Progenitor cell of endocrine pancreas (in vitro differentiated cells): ENCODE results near the gene MAD1L1. TPM values are rescaled to one million over a fixed set of nuclear protein-coding genes. Genes with fewer than 3 reads are reported as not detected.

Source experiments
- DNase-seq: peaks from one replicate; pipeline ENCODE4 v3.0.0; 2021; ENCODE audit warnings: low spot score; ENCODE audit not compliant: unreplicated experiment
- H3K27ac Mint-ChIP-seq: 2 replicates; pipeline ENCODE4 v1.8.0; 2021; ENCODE audit warnings: mild to moderate bottlenecking, moderate library complexity, mixed read lengths
- H3K27me3 Mint-ChIP-seq: 2 replicates; pipeline ENCODE4 v1.8.0; 2021; ENCODE audit warnings: mixed read lengths
- H3K36me3 Mint-ChIP-seq: 2 replicates; pipeline ENCODE4 v1.8.0; 2022; ENCODE audit warnings: mixed read lengths; ENCODE audit not compliant: insufficient read depth
- H3K4me1 Mint-ChIP-seq: 2 replicates; pipeline ENCODE4 v1.8.0; 2021; ENCODE audit warnings: low read depth, mixed read lengths
- H3K4me3 Mint-ChIP-seq: 2 replicates; pipeline ENCODE4 v1.8.0; 2021; ENCODE audit warnings: low read depth, mild to moderate bottlenecking, moderate library complexity, mixed read lengths
- H3K9me3 Mint-ChIP-seq: 2 replicates; pipeline ENCODE4 v1.8.0; 2021; ENCODE audit warnings: low read depth, mixed read lengths
- CTCF ChIP-seq: fragments of 200-600 bp; sonication (generic); IDR thresholded peaks from one replicate; pipeline ENCODE4 v1.5.0; 2021; ENCODE audit warnings: antibody characterized with exemption, mild to moderate bottlenecking; ENCODE audit not compliant: unreplicated experiment
- total RNA-seq: library from RNA; stranded (reverse); gene quantifications from 2 replicates; pipeline ENCODE4 v1.2.1, GENCODE V29; 2021

Gene MAD1L1
- total RNA-seq, 1 donor from 2014 or later: 49.8 TPM

GRCh38 chr7:2149672-2150444, 82.9 kb downstream of the MAD1L1 start:
- Mint-ChIP-seq H3K36me3 (peaks cover 10% of the 10 kb centered on the region), H3K27me3 (no peaks in the 10 kb centered on the region), H3K4me3 (no peak overlapping the region), H3K4me1 (peaks cover 1% of the 10 kb centered on the region), H3K9me3 (no peaks in the 10 kb centered on the region), H3K27ac (peak overlapping the region; percentile 38)
- no peak for DNase-seq
- no peak for TF ChIP-seq CTCF

GRCh38 chr7:2148814-2149213, 83.9 kb downstream of the MAD1L1 start:
- no peak for TF ChIP-seq CTCF
- Mint-ChIP-seq H3K4me1 (peaks cover 1% of the 10 kb centered on the region), H3K27me3 (no peaks in the 10 kb centered on the region), H3K36me3 (peaks cover 7% of the 10 kb centered on the region), H3K4me3 (no peak overlapping the region), H3K27ac (no peak overlapping the region), H3K9me3 (no peaks in the 10 kb centered on the region)
- no peak for DNase-seq

- Mint-ChIP-seq H3K36me3 (peaks cover 7% of the 10 kb centered on the region), H3K4me1 (peaks cover 1% of the 10 kb centered on the region), H3K27ac (no peak overlapping the region), H3K27me3 (no peaks in the 10 kb centered on the region), H3K4me3 (no peak overlapping the region), H3K9me3 (no peaks in the 10 kb centered on the region)
- TF ChIP-seq CTCF: peak; percentile 12
- no peak for DNase-seq
Measured at GRCh38 chr7:2148189-2148588, 84.6 kb downstream of the MAD1L1 start.

GRCh38 chr7:2146676-2147472, 85.9 kb downstream of the MAD1L1 start:
- DNase-seq: no peak
- Mint-ChIP-seq H3K36me3 (peaks cover 6% of the 10 kb centered on the region), H3K27ac (peak overlapping the region; percentile 50), H3K4me3 (no peak overlapping the region), H3K4me1 (peaks cover 1% of the 10 kb centered on the region), H3K9me3 (no peaks in the 10 kb centered on the region), H3K27me3 (no peaks in the 10 kb centered on the region)
- no peak for TF ChIP-seq CTCF

DNA sequence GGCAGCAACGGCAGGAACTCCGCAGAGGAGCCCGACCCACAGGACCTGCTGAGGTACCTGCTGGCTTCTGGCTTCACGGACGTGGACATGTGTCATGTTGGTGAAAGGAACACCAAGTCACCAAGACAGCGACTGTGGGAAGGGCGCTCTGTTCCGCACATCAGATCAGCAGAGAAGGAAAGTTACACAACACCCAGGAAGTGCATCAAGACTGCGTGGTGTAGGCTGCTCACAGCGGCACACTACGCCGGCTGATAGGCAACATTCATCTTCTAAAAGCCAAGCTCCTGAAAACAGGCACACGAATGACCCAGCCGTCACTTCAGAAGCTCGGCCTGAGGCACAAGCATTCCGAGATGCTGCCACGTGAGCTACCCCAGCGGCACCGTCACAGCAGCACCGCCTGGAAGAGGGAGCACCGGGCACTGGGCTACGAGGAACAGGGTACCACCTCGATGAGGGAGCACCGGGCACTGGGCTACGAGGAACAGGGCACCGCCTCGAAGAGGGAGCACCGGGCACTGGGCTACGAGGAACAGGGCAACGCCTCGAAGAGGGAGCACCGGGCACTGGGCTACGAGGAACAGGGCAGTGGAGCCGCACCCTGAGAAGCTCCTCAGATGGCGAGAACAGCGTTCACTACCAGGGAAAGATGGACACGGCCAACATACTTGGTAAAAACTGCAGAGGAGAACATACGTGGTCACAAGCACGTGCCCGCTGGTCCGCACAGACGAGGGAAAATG, 86.7 kb downstream of the MAD1L1 start:
- Mint-ChIP-seq H3K27me3 (no peaks in the 10 kb centered on the region), H3K4me3 (no peak overlapping the region), H3K4me1 (peaks cover 1% of the 10 kb centered on the region), H3K36me3 (peaks cover 6% of the 10 kb centered on the region), H3K9me3 (no peaks in the 10 kb centered on the region), H3K27ac (no peak overlapping the region)
- DNase-seq: no peak
- no peak for TF ChIP-seq CTCF
